ENCODE results near the gene DCAF5.
"Not testable (repeated sequence)": the region's sequence is repeated elsewhere in the genome, so short reads cannot be mapped to it uniquely, and the experiment has no call there.

The DCAF5 gene, protein sequence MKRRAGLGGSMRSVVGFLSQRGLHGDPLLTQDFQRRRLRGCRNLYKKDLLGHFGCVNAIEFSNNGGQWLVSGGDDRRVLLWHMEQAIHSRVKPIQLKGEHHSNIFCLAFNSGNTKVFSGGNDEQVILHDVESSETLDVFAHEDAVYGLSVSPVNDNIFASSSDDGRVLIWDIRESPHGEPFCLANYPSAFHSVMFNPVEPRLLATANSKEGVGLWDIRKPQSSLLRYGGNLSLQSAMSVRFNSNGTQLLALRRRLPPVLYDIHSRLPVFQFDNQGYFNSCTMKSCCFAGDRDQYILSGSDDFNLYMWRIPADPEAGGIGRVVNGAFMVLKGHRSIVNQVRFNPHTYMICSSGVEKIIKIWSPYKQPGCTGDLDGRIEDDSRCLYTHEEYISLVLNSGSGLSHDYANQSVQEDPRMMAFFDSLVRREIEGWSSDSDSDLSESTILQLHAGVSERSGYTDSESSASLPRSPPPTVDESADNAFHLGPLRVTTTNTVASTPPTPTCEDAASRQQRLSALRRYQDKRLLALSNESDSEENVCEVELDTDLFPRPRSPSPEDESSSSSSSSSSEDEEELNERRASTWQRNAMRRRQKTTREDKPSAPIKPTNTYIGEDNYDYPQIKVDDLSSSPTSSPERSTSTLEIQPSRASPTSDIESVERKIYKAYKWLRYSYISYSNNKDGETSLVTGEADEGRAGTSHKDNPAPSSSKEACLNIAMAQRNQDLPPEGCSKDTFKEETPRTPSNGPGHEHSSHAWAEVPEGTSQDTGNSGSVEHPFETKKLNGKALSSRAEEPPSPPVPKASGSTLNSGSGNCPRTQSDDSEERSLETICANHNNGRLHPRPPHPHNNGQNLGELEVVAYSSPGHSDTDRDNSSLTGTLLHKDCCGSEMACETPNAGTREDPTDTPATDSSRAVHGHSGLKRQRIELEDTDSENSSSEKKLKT

DNA sequence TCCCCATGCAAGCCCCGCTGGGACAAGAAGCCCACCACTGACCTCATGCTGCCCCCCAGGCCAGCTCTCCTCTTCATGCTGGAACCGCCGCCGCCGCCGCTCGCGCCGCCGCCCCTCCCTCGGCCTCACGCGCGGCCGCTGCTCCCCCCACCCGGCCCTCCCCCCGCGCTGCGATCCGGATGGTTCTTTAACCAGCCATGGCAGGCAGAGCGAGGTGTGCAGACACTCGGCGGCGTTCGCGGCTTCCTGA, at the start of gene DCAF5:
DCAF5 (minus strand) TSS at position 218 of the 250 bp plus-strand sequence; CDS start at position 77, 141 bp downstream.
- no peak for DNase-seq

DNA sequence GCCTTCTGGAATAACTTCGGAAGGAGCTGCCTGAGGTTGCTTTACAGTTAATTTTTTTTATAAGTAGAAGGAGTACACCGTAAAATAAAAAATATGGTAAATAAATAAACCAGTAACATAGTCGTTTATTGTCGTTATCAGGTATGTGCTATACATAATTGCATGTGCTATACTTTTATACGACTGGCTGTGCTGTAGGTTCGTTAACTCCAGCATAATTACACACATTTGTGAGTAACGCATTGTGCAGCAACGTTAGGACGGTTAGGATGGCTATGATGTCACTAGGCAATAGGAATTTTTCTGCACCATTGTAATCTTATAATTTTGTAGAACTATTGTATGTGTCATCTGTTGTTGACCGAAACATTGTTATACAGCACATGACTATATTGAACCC, 46.9 kb upstream of the DCAF5 start:
- DNase-seq: no peak

DNA sequence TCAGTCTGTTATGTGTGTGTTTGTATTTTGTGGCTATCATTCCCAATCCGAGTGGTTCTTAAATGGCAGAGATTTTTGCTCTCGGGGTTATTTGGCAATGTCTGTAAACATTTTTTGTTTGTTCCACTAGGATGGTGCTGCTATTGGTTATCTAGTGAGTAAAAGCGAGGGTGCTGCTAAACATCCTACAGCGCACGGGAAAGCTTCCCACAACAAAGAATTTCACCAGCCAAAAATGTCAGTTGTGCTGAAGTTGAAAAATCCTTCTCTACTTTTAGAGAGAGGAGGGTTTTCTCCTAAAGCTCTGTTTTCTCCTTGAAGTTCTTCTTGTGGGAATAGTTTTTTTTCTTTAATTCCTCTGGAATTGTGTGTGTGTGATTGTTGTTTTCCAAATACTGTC, 40.8 kb upstream of the DCAF5 start:
- no peak for DNase-seq

DNA sequence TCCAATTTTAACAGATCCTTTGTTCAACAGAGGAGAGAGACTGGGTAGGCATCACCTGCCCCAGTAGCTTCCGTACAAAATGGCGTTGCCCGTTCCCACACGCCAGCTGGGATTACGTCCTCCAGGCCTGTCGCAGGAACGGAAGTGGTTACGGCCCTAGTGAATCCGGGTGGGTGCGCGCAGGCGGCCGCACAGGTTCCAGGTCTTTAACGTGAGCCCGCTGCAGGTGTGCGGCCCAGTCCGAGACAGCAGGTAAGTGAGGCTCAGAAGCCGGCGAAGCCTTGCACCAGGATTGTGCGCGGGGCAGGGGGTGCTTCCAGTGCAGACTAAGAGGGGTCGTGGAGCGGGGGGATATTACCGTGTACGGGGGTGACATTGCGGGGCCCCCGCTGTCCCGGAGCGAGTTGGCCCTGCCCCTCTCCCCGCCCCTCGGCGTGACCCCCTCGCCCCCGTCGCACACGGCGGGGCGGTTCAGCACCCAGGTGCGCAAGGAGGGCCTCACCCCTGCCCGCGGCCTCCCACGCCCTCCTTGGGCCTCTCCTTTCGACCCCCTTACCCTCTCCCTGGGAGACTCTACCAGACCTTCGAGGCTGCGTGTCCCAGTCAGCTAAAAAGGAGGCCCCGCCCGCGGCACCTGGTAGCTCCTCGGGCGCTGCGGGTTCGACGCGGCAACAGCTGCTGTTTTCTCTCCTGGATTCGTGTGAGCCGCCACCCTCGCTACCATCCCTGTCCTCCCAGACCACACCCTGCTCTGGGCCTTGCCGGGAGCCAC, 38.6 kb upstream of the DCAF5 start, which contains the start of gene EXD2:
EXD2 (plus strand) TSS at position 159 of the 772 bp plus-strand sequence. CDS start 17,973 bp downstream, outside the sequence.
- DNase-seq: peak; percentile 68

DNA sequence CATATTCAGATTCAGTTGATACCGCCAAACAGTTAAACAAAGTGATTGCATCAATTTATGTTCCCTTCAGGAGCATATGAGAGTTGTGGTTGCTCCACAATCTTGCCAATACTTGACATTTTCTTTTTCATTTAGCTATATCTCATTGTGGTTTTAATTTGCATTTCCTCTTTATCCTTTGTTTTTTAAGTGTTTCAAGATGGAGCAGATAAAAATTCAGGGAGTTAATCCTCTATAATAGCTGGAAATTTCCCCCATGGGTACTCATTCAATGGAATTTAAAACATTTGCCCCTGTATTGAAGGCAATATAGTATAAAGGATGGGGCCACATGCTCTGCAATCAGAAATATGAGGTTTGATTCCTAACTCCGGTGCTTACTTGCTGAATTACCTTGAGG, 37.3 kb upstream of the DCAF5 start:
- DNase-seq: no peak

DNA sequence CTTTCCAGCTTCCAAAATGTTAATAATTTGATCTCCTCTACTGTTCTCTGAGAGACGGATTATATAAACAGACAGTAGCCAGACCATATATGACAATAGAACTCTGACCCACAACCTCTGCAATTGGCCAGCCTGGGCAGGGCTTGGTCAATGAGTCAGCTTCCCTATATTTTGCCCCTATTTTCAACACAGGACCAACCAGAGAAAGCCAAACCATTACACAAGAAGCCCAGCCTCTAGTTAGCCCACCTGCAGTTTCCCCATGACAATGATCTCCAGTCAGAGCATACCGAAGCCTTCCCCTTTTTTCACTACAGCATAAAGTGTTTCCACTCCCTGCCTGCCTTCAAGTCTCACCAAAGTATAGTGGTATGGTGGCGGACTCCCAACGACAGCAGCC, 30.8 kb upstream of the DCAF5 start:
- no peak for DNase-seq

DNA sequence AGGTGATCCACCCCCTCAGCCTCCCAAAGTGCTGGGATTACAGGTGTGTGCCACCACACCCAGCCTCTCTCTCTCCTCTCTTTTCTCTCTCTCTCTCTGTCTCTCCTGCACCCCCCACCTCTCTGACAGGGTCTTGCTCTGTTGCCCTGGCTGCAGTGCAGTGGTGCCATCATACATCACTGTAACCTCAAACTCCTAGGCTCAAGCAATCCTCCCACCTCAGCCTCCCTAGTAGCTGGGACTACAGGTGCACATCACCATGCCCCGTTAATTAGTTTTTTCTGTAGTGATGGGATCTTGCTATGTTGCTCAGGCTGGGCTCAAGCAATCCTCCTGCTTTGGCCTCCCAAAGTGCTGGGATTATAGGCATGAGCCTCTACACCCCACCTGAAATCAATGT, 29.7 kb upstream of the DCAF5 start:
- not testable (repeated sequence) for DNase-seq

DNA sequence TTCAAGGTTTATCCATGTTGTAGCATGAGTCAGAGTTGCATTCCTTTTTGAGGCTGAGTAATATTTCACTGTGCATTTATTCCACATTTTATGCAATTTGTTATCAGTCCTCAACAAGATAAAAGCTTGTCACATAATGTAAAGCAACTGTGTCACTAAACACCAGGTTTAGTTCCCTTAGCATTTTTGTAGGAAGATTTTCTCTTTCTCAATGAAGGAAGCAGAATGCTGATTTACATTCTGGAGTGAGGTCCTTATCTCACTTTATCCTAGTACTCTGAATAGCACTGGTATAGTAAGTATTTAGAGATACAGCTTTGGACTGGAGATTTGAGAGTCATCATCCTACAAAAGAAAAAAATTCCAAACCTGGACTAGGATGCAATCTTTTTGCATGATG, 28.6 kb upstream of the DCAF5 start:
- no peak for DNase-seq

DNA sequence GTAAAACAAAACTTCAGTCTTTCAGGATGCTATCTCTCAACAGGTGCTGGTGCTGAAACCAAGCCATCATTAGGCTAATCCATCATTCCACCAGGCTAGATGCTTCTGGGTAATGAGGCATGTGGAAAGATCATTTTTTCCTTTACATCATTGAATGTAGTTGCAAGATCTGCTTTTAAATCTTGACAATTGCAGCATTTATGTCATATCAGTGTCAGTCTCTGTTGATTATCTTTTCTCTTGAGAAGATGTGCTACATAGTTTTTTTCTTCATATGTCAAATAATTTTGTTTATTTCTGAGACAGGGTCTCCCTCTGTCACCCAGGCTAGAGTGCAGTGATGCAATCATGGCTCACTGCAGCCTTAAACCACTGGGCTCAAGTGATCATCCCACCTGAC, 22.2 kb upstream of the DCAF5 start:
- DNase-seq: no peak

DNA sequence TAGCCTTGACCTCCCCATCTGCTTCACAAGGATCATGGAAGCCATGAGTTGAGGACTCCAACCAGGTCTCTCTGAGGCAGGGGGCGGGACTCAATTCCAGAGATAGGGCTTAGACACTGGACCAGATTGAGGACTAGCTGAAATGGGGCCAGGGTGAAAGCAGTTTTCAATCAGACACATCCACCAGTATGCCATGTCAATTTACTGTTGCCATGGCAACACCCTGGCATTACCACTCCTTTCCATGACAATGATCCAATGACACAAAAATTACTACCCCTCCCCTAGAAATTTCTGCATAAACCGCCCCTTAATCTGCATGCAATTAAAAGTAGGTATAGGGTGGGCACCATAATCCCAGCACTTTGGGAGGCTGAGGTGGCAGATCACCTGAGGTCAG, 18.6 kb upstream of the DCAF5 start:
- DNase-seq: no peak

DNA sequence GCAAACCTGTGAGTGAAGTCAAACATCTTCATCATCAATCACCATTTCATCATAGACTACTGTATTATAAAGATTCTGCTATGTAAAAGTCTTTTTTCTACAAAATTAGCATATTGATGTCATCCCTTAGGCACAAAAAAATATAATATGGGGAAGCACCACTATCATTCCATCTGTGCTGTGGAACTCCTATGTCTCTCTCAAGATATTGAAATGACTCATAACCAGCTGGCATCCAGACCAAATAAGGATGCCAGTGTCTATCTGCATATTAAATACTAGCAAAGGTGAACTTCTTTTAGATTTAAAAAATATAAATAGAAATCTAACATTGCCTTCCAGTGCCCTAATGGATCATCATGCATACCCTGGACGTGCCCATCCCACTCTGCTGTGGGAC, 17.9 kb upstream of the DCAF5 start:
- DNase-seq: peak; percentile 52

DNA sequence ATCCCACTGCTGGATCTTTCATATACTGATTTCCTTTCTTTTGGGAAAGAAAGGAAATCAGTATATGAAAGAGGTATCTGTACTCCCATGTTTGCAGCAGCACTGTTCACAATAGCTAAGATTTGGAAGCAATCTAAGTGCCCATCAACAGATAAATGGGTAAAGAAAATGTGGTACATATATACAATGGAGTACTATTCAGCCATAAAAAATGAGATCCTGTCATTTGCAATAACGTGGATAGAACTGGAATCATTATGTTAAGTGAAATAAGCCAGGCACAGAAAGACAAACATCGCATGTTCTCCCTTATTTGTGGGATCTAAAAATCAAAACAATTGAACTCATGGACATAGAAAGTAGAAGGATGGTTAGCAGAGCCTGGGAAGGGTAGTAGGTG, 12.9 kb upstream of the DCAF5 start:
- not testable (repeated sequence) for DNase-seq

DNA sequence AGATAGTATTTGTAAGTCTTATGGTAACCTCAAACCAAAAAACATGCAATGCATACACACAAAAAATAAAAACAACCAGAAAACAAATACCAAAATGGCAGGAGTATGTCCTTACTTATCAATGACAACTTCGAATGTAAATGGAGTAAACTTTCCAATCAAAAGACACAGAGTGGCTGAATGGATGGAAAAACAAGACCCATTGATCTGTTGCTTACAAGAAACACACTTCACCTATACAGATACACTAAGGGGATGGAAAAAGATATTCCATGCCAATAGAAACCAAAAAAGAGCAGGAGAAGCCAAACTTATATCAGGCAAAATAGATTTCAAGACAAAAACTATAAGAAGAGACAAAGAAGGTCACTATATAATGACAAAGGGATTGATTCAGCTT, 8.7 kb upstream of the DCAF5 start:
- no peak for DNase-seq

DNA sequence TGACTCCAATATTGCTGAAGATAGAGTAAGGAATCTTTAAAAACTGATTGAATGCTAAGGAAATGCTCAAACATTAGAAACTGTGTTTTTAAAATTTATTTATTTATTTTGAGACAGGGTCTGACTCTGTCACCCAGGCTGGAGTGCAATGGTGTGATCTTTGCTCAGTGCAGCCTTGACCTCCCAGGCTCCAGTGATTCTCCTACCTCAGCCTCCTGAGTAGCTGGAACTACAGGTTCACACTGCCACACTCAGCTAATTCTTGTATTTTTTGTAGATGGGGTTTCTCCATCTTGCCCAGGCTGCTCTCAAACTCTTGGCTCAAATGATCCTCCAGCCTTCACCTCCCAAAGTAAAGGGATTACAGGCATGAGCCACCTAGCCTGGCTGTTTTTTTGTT, 3.3 kb upstream of the DCAF5 start:
- no peak for DNase-seq

DNA sequence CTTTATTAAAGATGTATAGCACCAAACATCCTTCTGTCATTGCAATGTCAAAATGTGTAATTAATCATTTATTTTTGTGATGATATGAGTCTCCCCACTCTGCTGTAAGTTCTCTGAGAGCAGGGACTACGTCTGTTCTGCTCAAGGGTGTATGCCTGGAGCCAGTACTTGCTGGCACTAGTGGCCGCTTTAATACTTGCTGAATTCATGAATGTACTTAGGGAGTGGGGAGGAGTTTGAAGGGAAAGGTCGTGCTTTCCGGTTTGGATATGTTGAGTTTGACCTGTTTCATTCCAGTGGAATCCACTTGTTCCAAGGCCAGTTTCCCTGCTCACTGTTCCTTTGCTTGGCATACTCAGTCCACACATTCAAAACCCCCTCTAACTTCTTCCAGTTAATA, 1.9 kb upstream of the DCAF5 start:
- DNase-seq: peak; percentile 28

DNA sequence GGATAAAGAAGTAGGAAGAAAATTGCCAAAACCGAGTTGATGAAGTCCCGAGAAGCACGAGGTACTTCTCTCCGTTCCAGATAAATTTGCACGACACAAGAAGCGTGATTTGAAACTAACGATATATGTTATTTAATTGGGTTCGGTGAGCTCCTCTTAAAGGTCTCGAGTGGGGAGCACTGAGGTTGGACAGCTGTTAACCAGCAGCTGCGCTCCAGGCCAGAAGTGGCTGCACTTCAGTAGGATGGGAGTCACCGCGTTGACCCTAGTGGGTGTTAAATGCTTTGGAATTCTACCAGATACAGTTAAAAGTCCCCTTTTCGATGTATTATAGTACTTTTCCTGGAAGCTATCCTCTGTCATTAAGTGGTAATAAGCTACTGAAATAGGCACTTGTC, 953 bp upstream of the DCAF5 start:
- DNase-seq: no peak

DNA sequence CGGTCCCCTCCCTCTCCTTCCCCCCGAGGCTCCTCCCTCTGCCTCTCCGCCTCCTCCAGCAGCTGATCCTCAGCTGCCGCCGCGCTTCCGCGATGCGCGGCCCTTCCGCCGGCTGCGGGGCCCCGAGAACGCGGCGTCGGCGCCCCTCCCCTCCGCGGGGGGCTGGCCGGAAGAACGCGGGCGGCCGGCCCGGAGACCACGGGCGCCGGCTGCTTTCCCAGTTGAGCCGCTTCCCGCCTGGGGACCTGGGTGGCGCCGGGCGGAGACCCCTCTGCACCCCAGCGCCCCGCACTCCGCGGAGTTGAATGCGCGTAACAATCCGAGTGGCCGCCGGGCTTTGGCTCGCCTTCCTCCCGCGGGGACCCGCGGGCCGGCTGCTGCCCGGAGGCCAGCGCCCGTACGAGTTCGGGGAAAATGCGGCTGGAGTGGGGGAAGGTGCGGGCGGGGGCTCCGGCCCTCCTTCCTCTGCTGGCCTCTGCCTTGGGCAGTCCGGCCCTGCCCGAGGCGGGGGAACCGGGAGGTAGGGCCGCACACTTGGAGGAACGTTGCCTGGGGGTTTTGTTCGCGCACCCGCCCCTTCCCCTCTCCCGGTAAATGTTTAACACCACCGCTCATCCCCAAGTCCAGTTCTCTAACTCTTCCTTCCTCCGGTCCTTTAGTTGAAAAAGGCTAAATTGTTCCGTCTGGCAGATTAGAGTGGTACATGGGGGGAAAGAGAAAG, 393 bp upstream of the DCAF5 start:
- DNase-seq: peak; percentile 95

DNA sequence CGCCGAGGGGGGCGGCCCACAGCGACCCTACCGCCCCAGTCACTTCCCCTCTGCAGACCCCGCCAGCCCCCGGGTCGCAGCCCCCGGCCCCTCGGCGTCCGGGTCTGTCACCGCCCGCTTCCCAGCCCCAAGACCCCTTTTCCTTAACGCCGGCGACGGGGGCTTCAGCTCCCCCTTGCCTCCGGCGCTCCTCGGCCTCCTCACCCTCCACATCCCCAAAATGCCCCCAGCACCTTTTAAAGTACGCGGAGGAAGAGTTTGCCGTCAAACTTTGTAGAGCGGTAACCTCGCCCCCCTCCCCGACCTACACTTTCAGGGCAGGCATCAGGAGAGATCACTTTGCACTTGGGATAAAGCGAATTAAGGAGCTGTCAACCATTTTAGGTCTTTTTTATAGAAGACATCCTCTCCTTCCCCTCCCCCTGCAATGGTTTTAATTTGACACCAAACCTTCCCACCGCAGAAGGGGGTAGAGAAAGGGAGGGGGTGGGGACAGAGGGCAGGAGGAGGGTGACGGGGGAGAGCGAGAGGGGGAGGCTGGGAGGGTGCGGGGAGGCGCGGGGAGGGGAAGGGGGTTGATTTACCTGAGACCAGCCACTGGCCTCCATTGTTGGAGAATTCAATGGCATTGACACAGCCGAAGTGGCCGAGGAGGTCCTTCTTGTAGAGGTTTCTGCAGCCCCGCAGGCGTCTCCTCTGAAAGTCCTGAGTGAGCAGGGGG, 578 bp downstream of the DCAF5 start:
- DNase-seq: no peak

DNA sequence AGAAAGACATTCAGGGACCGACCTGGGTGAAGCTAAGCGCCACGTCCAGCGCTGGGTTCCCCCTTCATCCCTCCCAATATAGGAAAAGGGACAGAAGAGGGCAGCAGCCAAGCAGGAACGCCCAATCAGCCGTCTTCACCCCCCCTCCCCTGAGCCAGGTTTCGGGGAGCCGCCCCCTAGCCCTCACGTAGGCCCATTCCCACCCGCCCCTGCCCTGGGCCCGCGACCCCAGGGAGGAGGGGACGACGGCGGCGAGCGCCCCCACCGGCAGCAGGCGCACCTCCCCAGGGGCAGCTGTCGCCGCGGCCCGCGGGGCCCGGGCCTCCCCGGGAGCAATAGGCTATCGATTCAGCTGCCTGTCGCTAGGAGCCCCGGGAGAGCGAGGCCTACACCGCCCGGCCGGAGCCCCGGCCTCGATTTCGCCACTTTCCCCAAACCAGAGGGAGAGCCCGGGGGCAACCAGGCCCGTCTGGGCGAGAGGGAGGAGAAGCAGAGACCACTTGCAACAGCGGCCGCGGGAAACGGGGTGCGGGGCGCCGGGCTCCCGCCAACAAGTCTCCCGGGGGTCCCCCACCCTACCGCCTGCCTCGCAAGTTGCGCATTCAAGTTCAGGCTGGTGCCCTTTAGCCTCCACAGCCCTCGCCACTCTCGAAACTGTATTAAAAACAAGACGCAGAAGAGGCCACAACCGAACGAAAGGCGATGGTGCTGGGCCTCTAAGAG, 1.3 kb downstream of the DCAF5 start:
- DNase-seq: peak; percentile 76

DNA sequence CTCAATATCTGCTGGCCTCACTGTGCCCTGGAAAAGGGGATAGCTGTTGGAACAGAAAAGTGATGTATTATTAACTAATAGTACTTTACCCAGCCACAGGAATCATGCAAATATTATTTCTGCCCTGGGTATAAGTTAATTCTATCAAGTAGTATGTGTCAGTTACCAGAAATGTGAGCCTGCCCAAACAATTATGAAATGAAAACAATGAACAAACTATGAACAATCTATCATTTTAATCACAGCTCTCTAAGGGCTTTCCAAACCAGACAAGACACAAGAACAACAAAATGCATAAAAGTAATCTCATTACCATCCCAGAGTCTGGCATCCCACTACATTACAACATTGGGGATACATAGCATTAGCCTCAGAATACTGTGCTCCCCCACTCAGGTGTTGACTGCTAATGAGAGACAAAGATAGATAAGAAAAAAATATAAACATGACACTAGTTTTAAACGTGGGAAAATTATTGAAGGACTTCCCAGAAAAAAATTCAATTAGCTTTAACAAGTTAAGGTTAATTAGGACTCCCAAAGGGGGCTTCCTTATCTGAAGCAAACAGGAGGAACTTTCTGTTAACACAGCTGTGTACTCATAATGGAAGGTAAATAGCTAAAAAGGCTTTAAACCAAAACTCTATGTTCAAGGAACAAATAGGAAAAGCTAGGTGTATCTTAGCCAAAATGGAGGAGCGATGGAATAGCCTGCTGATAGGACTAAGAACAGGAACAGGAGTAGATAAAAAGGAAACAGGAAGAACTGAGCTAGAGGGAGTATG, 3.3 kb downstream of the DCAF5 start:
- DNase-seq: peak; percentile 42
